NCI-H1105 (cell line): ENCODE results near the gene PCDHGA11.
A peak's percentile ranks its signal among the peaks of the same experiment; 100 is the strongest.
"Not testable (repeated sequence)": the region's sequence is repeated elsewhere in the genome, so short reads cannot be mapped to it uniquely, and the experiment has no call there.

ENCODE experiments used
- DNase-seq: peaks from one replicate; lab custom pipeline; 2025; lab: John Stamatoyannopoulos, UW

Gene PCDHGA11

GRCh38 chr5:141398608-141399007, 22.2 kb upstream of the PCDHGA11 start:
- no peak for DNase-seq

DNA sequence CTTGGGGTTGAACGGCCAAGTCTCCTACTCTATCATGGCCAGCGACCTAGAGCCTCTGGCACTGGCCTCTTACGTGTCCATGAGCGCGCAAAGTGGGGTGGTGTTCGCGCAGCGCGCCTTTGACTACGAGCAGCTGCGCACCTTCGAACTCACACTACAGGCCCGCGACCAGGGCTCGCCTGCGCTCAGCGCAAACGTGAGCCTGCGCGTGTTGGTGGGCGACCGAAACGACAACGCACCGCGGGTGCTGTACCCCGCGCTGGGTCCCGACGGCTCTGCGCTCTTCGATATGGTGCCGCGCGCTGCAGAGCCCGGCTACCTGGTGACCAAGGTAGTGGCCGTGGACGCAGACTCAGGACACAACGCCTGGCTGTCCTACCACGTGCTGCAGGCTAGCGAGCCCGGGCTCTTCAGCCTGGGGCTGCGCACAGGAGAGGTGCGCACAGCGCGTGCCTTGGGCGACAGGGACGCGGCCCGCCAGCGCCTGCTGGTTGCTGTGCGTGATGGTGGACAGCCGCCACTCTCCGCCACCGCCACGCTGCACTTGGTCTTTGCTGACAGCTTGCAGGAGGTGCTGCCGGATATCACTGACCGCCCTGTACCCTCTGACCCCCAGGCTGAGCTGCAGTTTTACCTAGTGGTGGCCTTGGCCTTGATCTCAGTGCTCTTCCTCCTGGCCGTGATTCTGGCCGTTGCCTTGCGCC, 21.1 kb upstream of the PCDHGA11 start:
- DNase-seq = no peak

DNA sequence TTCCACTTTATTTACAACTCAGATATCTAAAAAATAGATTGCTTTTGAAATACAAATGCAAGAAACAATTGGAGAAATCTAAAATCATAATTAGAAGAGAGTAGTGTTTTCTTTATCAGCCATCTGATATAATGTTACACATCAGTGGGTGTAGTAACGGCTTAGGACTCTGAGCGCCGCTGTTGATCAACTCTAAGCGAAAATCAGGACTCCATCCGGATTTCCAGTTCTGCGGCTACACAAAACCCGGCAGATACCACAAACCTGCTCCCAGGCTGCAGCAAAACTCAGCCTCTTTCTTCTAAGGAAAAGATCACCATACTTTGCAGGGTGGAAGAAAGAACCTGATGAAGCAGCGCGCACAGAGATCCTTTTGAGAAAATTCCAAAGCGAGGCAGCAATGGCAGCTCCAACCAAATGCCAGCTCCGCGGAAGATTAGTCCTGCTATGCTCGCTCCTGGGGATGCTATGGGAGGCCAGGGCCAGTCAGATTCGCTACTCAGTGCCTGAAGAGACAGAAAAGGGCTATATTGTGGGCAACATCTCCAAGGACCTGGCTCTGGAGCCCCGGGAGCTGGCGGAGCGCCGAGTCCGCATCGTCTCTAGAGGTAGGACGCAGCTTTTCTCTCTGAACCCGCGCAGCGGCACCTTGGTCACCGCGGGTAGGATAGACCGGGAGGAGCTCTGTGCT, 18.2 kb upstream of the PCDHGA11 start, which contains the start of gene PCDHGA9:
PCDHGA9 (plus strand) TSS at position 226 of the 691 bp plus-strand sequence; CDS start at position 401, 175 bp downstream.
- DNase-seq = no peak

- DNase-seq = no peak
These were observed 17.5 kb upstream of the PCDHGA11 start for GRCh38 chr5:141403387-141403786.

- not testable (repeated sequence) for DNase-seq
These were observed 12.9 kb upstream of the PCDHGA11 start, which contains the start of gene PCDHGB6 for GRCh38 chr5:141407790-141408505. Gene PCDHGB6, plus strand, starts transcription at chr5:141408021. Its CDS starts 182 bp downstream, at chr5:141408203.

- no peak for DNase-seq
These were observed 11.1 kb upstream of the PCDHGA11 start for GRCh38 chr5:141409598-141410306.

DNA sequence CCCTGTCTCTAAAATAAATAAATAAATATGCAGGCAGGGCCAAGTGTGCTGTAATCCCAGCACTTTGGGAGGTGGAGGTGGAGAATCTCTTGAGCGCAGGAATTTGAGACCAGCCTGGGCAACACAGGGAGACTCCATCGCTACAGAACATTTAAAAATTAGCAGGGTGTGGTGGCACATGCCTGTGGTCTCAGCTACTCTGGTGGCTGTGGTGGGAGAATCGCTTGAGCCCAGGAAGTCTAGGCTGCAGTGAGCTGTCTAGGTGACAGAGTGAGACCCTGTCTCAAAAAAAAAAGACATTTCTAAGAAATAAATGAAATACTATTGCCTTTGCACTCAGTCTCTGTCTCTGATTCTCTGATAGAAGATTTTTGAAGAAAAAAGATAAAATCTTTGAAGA, 9.3 kb upstream of the PCDHGA11 start:
- no peak for DNase-seq

- DNase-seq = no peak
These were observed 7.9 kb upstream of the PCDHGA11 start, which contains the start of gene PCDHGA10 for GRCh38 chr5:141412854-141413539. Gene PCDHGA10, plus strand, starts transcription at chr5:141412987. Its CDS starts 189 bp downstream, at chr5:141413176.

DNA sequence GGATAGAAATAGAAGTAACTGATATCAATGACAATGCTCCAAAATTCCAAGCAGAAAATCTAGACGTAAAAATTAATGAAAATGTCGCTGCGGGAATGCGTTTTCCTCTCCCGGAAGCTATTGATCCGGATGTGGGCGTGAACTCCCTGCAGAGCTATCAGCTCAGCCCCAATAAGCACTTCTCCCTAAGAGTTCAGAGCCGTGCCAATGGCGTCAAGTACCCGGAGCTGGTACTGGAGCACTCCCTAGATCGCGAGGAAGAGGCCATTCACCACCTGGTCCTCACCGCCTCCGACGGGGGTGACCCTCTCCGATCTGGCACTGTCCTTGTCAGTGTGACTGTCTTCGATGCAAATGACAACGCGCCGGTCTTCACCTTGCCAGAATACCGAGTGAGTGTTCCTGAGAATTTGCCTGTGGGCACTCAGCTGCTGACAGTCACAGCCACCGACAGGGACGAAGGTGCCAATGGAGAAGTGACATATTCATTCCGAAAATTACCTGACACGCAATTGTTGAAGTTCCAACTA, 7.2 kb upstream of the PCDHGA11 start:
- DNase-seq = no peak

DNA sequence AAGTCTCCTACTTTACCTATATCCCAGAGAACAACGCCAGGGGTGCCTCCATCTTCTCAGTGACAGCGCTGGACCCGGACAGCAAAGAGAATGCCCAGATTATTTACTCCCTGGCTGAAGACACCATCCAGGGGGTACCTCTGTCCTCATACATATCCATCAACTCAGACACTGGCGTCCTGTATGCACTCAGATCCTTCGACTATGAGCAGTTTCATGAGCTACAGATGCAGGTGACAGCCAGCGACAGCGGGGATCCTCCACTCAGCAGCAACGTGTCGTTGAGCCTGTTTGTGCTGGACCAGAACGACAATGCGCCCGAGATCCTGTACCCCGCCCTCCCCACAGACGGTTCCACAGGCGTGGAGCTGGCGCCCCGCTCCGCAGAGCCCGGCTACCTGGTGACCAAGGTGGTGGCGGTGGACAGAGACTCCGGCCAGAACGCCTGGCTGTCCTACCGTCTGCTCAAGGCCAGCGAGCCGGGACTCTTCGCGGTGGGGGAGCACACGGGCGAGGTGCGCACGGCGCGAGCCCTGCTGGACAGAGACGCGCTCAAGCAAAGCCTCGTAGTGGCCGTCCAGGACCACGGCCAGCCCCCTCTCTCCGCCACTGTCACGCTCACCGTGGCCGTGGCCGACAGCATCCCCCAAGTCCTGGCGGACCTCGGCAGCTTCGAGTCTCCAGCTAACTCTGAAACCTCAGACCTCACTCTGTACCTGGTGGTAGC, 6.1 kb upstream of the PCDHGA11 start:
- not testable (repeated sequence) for DNase-seq

GRCh38 chr5:141415275-141415618, 5.6 kb upstream of the PCDHGA11 start:
- DNase-seq = not testable (repeated sequence)

DNA sequence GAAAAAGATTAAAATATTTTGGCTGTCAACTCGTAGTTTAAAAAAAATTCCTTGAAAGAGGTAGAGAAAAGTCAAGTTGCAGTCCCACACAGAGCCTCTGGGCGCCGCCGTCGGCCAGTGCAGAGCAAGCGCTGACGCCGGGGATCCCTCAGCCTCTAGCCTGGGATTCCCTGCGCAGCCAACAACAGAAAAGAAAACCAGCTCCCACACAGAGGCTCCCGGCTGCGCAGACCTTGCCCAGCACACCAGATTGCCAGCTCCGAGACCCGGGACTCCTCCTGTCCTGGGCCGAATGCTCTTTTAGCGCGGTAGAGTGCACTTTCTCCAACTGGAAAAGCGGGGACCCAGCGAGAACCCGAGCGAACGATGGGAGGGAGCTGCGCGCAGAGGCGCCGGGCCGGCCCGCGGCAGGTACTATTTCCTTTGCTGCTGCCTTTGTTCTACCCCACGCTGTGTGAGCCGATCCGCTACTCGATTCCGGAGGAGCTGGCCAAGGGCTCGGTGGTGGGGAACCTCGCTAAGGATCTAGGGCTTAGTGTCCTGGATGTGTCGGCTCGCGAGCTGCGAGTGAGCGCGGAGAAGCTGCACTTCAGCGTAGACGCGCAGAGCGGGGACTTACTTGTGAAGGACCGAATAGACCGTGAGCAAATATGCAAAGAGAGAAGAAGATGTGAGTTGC, 3.2 kb upstream of the PCDHGA11 start, which contains the start of gene PCDHGB7:
PCDHGB7 (plus strand) TSS at position 184 of the 679 bp plus-strand sequence; CDS start at position 367, 183 bp downstream.
- DNase-seq = peak; percentile 64

DNA sequence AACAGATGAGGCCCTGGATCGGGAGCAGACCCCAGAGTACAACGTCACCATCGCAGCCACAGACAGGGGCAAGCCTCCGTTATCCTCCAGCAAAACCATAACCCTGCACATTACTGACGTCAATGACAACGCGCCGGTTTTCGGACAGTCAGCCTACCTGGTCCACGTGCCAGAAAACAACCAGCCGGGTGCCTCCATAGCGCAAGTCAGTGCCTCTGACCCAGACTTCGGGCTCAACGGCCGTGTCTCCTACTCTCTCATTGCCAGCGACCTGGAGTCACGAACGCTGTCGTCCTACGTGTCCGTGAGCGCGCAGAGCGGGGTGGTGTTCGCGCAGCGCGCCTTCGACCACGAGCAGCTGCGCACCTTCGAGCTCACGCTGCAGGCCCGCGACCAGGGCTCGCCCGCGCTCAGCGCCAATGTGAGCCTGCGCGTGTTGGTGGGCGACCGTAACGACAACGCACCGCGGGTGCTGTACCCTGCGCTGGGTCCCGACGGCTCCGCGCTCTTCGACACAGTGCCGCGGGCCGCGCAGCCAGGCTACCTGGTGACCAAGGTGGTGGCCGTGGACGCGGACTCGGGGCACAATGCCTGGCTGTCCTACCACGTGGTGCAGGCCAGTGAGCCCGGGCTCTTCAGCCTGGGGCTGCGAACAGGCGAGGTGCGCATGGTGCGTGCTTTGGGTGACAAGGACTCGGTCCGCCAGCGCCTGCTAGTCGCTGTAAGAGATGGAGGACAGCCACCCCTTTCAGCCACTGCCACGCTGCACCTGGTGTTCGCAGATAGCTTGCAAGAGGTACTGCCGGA, 1.6 kb upstream of the PCDHGA11 start:
- DNase-seq = no peak

- no peak for DNase-seq
These were observed 621 bp downstream of the PCDHGA11 start for GRCh38 chr5:141421489-141421855.

- DNase-seq = no peak
These were observed 2.0 kb downstream of the PCDHGA11 start for GRCh38 chr5:141422742-141423291.

DNA sequence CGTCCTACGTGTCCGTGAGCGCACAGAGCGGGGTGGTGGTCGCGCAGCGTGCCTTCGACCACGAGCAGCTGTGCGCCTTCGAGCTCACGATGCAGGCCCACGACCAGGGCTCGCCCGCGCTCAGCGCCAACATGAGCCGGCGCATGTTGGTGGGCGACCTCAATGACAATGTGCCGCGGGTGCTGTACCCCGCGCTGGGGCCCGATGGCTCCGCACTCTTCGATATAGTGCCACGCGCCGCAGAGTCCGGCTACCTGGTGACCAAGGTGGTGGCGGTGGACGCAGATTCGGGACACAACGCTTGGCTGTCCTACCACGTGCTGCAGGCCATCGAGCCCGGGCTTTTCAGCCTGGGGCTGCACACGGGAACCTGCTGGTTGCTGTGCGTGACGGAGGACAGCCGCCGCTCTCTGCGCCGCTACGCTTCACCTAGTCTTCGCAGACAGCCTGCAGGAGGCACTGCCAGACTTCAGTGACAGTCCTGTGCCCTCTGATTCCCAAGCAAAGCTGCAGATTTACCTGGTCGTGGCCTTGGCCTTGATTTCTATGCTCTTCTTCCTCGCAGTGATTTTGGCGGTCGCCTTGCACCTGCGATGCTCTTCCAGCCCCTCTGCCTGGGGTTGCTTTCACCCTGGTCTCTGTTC, 7.1 kb downstream of the PCDHGA11 start:
- DNase-seq = no peak

- no peak for DNase-seq
These were observed 9.7 kb downstream of the PCDHGA11 start, which contains the start of gene PCDHGA12 for GRCh38 chr5:141430332-141431113. Gene PCDHGA12, plus strand, starts transcription at chr5:141430507. Its CDS starts 253 bp downstream, at chr5:141430760.
